Fibroblast of lung (primary cell): ENCODE measurements around the gene IFRD1.

Source experiments
- EZH2 ChIP-seq: IDR thresholded peaks from 2 replicates; pipeline ENCODE4 v1.5.1; 2012; ENCODE audit warnings: low read length, control low read depth, mild to moderate bottlenecking; ENCODE audit errors: missing control alignments
- TF ChIP-seq, protein P1 (sequence below), 2 donors: IDR thresholded peaks in 1 of 2; conservative IDR thresholded peaks in 1 of 2; 1 replicate in 1 of 2; 2 replicates in 1 of 2; pipeline ENCODE4 v1.5.1; 2011 to 2012; ENCODE audit warnings: low read length in 2 of 2, control low read depth in 1 of 2, inconsistent platforms in 1 of 2, low read depth in 1 of 2, mild to moderate bottlenecking in 1 of 2

DNA sequence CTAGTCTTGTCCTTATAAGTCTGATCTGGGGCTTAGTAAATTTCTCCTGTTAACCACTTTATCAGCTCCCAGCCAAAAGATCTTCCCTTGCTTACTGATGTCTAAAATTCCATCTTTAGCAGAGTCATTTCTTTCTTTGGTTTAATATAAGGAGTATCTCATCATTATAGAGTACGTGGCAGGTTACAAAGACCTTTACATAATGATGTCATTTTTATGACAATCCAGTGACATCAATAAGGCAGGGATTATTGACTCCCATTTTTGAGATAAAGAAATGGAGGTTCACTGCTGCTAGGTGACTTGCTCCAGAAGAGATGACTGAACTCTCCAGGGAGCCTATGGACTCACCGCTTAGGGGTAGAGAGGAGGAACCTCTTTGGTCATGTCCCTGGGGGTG lies 8.1 kb upstream of the IFRD1 start:
- TF ChIP-seq, protein P1, sequence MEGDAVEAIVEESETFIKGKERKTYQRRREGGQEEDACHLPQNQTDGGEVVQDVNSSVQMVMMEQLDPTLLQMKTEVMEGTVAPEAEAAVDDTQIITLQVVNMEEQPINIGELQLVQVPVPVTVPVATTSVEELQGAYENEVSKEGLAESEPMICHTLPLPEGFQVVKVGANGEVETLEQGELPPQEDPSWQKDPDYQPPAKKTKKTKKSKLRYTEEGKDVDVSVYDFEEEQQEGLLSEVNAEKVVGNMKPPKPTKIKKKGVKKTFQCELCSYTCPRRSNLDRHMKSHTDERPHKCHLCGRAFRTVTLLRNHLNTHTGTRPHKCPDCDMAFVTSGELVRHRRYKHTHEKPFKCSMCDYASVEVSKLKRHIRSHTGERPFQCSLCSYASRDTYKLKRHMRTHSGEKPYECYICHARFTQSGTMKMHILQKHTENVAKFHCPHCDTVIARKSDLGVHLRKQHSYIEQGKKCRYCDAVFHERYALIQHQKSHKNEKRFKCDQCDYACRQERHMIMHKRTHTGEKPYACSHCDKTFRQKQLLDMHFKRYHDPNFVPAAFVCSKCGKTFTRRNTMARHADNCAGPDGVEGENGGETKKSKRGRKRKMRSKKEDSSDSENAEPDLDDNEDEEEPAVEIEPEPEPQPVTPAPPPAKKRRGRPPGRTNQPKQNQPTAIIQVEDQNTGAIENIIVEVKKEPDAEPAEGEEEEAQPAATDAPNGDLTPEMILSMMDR (conservative IDR thresholded peaks at IDR 0.05 in 1 of 2, IDR thresholded peaks at IDR 0.05 in 1 of 2; ENCODE audit: low read depth in 1 of 2, low read length in 2 of 2), result no peak
- no peak for TF ChIP-seq EZH2
